Fibroblast of skin of scalp (primary cell): ENCODE data around the gene PABPN1.
A peak's percentile ranks its signal among the peaks of the same experiment; 100 is the strongest.
"Not testable (repeated sequence)": the region's sequence is repeated elsewhere in the genome, so short reads cannot be mapped to it uniquely, and the experiment has no call there.

ENCODE experiments used
- DNase-seq: peaks from one replicate; pipeline ENCODE4 v3.0.0-alpha.2; 2013

PABPN1 gene

DNA sequence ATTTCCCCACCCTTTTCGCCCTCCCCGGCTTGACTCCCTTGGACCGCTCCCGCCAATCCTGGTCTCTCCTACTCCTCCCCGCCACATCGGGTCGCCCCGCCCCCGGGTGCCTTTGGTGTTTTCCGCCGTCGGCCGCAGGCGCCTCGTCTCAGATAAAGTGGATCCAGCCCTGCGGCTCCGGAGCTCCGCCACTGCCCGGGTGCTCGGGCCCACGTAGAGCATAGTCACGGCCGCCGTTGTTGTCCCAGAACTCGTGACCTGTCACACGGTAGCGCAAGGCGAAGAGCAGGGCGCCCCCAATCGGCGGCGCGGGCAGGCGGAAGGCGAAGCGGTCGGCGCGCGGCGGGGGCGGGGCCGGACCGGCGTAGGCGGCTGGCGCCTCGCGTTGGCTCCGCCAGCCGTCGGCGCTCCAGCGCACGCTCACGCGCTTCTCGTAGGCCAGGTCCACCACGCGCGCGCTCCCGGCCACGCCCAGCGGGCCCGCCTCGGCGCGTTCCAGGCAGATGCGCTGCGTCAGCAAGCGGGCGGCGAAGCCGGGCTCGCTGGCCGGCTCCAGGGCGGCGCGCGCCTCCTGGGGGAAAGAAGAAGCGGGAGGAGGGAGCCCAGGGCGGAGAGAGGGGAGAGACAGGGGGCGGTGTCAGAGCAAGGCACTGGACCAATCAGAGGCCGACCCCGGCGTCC is 19.8 kb upstream of the PABPN1 start:
- DNase-seq, result peak; percentile 99

DNA sequence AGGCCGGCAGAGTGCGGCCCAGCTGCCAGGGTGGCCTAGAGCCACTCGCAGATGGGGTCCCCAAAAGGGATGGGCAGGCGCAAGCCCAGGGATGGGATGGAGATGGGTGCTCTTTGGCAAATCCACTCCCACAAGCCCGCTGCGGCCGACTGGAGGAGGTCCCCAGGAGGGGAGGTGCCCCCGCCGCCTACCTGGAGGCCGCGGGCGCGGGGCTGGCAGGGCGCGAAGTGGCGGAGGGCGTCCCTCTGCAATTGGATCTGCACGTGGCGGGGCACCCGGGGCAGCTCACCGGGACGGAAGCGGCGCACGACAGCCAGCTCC is 19.3 kb upstream of the PABPN1 start:
- DNase-seq, result no peak

DNA sequence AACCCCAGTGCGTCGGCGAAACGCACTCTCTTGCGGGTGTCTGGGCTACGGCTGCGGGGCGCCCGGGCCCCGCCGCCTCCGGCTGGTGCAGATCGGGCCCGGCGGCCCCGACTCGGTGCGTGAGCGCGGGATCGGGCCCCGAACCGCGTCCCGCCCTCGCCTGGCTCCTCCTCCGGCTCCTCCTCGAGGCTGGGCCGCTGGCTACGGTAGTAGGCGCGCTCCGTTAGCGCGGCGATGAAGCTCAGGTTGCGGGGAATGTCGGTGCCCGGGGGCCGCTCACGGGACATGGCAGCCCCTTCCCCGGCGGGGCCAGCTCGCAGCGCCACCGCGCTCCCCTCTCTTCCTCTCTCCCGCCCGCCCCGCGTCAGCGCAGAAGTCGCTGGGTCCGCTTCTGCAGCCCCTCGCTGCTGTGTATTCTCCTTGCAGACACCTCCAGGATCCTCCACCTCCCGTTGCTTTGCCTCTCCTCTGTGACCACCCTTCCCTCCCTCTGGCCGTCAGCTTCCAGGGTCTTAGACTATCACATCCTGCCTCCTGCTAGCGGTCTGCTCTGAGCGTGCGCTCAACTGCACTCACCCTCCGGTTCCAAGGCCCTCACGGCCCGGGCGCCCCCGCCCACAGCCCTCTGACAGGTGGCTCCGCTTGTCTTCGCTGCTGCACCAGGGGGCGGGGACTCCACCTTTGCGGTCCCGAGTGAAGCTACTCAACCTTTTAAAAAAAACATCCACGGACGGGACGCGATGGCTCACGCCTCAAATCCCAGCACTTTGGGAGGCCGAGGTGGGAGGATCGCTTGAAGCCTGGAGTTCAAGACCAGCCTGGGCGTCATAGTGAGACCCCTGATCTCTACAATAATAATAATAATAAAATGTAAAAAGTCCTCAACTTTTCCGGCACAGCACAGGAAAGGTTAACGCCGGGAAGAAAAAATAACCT is 18.7 kb upstream of the PABPN1 start, which contains the start of gene PPP1R3E:
Gene PPP1R3E (minus strand): TSS at position 570 of the 936 bp plus-strand sequence. CDS start 283 bp downstream, at position 287.
- DNase-seq, result peak; percentile 51

- peak; percentile 91 for DNase-seq
Observed at GRCh38 chr14:23306412-23307145, 14.7 kb upstream of the PABPN1 start, which contains the start of gene BCL2L2. TSS of gene BCL2L2 (plus strand) at chr14:23306833. CDS start at chr14:23307768, 935 bp downstream.

GRCh38 chr14:23307146-23307530 is 14.1 kb upstream of the PABPN1 start:
- DNase-seq, result no peak

DNA sequence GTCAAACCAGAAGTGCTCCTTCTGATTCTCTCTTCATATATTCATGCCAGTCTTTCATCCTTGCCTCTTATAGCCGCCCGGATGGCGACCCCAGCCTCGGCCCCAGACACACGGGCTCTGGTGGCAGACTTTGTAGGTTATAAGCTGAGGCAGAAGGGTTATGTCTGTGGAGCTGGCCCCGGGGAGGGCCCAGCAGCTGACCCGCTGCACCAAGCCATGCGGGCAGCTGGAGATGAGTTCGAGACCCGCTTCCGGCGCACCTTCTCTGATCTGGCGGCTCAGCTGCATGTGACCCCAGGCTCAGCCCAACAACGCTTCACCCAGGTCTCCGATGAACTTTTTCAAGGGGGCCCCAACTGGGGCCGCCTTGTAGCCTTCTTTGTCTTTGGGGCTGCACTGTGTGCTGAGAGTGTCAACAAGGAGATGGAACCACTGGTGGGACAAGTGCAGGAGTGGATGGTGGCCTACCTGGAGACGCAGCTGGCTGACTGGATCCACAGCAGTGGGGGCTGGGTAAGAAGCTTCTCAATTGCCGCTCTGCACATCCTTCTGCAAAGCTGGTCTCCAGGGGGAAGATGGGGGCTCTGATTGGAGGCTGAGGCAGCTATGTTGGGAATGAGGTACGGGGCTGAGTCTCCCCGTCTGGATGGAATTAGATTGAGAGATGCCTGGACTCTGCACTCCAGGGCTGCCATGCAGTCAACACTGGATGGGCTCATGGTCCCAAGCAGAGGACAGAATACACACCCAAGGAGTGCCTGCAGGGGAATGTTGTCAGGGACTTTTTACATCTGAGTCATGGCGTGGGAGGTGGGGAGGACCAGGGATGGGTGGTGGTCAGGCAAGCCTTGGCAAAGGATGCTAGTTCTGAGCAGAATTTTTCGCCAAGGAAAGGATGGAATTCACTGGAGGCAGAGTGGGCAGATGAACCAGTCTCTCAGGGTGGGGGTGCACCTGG is 13.3 kb upstream of the PABPN1 start:
- no peak for DNase-seq

GRCh38 chr14:23308721-23309445 is 12.4 kb upstream of the PABPN1 start:
- DNase-seq, result no peak

- no peak for DNase-seq
Observed at GRCh38 chr14:23310546-23310945, 10.7 kb upstream of the PABPN1 start.

DNA sequence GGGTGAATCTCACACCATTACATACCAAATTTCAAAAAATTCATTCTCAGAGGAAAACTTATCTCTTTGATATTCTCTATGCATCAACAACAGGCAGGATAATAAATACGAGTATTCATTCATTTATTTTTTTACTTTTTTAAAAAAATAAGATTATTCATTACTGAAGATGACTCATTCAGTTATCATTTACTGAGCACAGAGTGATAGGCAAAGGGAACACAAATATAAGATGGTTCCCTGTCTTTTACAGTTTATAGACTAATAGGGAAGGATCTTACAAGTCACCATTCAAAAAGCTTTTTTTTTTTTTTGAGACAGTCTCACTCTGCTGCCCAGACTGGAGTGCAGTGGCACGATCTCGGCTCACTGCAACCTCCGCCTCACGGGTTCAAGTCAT is 5.0 kb upstream of the PABPN1 start:
- DNase-seq, result no peak

DNA sequence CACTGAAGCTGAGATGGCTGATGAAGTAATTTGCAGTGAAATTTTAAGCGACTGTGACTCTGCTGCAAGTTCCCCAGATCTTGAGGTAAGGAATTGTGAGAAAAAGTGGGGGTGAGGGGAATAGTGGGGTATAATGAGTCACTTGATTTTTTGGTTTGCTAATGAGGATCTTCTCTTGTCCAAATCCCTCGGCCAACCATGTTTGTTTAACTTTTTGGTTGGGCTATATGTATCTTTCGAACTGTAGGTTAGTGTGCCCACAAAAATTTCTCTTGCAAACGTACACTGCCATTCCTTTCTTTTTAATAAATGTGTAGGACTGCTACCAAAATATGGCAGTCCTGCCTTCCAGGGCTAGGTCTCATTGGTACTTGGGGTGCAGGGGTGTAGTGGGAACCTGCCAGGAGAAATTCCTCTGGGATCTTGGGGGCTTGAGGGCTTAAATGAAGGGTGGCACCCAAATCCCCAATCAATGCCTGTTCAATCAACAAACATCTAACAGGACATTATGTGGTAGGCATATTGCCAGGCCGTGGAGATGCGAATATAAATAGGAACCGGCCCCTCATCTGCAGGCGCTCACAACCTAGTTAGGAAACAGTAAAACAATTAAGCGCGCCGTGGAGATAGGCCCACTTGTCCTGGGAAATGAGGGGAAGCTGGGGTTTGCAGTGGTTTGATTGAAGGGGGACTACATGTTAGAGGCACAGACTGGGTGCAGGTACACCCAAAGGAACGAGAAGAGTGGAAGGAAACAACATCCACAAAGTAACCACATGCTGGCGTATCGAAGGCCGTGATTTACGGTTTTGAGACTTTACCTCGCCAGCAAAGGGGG is 1.3 kb upstream of the PABPN1 start:
- no peak for DNase-seq

GRCh38 chr14:23321572-23322547 is 603 bp downstream of the PABPN1 start:
- DNase-seq, result peak; percentile 48

DNA sequence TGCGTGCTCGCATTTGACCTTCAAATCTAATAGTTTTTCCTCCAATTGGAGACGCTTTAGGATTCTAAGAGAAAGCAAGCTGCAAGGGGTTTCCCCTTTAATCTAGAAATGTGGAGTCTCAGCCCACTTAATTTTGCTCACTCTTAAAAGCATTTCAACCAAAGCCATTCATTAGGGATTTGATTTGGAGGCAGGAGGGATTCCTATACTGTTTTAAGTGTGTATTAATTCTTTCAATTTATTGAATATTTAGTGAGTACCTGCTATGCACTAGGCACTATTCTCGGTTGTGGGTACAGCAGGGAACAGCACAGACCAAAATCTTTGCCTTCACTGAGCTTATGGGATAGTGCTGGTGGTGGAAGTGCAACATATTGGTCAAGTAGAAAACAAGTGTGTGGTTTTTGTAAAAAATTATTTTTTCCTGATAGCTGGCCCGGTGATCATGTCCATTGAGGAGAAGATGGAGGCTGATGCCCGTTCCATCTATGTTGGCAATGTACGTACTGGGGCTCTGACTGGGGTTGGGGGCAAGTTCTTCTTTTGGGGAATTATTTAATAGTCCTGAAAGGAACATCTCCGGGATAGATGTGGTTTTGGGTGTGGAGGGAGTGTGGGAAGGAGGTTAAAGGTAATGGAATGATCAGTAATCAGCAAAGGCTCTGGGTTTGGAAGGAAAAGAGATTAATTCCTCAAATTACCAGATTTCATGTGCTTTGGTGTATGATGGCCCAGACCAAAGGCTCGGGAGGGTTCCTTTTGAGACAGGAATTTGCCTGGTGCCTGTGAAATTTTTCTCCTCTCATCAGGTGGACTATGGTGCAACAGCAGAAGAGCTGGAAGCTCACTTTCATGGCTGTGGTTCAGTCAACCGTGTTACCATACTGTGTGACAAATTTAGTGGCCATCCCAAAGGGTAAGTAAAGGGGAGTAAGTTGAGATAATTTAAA is 1.6 kb downstream of the PABPN1 start:
- no peak for DNase-seq

- DNase-seq, result no peak
Observed at GRCh38 chr14:23323838-23324454, 2.7 kb downstream of the PABPN1 start.

DNA sequence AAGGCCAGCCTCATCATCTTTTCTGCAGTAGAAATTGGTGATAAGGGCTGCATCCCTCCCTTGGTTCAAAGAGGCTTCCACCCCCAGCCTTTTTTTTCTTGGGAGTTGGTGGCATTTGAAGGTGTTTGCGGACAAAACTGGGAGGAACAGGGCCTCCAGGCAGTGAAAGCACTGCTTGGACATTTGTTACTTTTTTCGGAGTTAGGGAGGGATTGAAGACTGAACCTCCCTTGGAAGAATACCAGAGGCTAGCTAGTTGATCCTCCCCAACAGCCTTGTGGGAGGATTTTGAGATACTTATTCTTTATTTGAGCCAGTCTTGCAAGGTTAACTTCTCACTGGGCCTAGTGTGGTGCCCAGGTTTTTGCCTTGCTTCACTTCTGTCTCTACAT is 3.2 kb downstream of the PABPN1 start:
- DNase-seq, result no peak

GRCh38 chr14:23324993-23325392 is 3.7 kb downstream of the PABPN1 start:
- no peak for DNase-seq

- not testable (repeated sequence) for DNase-seq
Observed at GRCh38 chr14:23325746-23326145, 4.5 kb downstream of the PABPN1 start.
